Measurements from ENCODE around the gene ABCC11.
"Not testable (repeated sequence)": the region's sequence is repeated elsewhere in the genome, so short reads cannot be mapped to it uniquely, and the experiment has no call there.

- not testable (repeated sequence) for TF ChIP-seq POLR2AphosphoS5 (IDR thresholded peaks at IDR 0.05; ENCODE audit: low read depth, low read length); POLR2A (IDR thresholded peaks at IDR 0.05; ENCODE audit: low read depth, low read length); TAF1 (IDR thresholded peaks at IDR 0.05; ENCODE audit: low read depth, low read length); PAX5 (IDR thresholded peaks at IDR 0.05; ENCODE audit: insufficient read depth, low read length, severe bottlenecking); SPI1 (IDR thresholded peaks at IDR 0.05; ENCODE audit: low read depth, low read length); POU2F2 (IDR thresholded peaks at IDR 0.05; ENCODE audit: low read depth, low read length)
Observed at GRCh38 chr16:48240147-48240546, 7.2 kb downstream of the ABCC11 start.
